ENCODE measurements around the gene OSBP2.

The OSBP2 gene

GRCh38 chr22:30838111-30838510 lies 143.4 kb downstream of the OSBP2 start:
- DNase-seq (ENCODE audit: low read depth in 2 of 2): no peak

- DNase-seq (ENCODE audit: low read depth in 2 of 2): no peak
Observed at GRCh38 chr22:30841273-30841672, 146.6 kb downstream of the OSBP2 start.

- no peak for DNase-seq (ENCODE audit: low read depth in 2 of 2)
Observed at GRCh38 chr22:30843245-30843644, 148.6 kb downstream of the OSBP2 start.

- no peak for DNase-seq (ENCODE audit: low read depth in 2 of 2)
Observed at GRCh38 chr22:30847583-30847982, 152.9 kb downstream of the OSBP2 start.

- no peak for DNase-seq (ENCODE audit: low read depth in 2 of 2)
Observed at GRCh38 chr22:30855266-30855665, 160.6 kb downstream of the OSBP2 start.

- DNase-seq (ENCODE audit: low read depth in 2 of 2): no peak
Observed at GRCh38 chr22:30855677-30856518, 161.2 kb downstream of the OSBP2 start.

GRCh38 chr22:30856741-30857502 lies 162.2 kb downstream of the OSBP2 start:
- no peak for DNase-seq (ENCODE audit: low read depth in 2 of 2)

- no peak for DNase-seq (ENCODE audit: low read depth in 2 of 2)
Observed at GRCh38 chr22:30857791-30858190, 163.1 kb downstream of the OSBP2 start.

DNA sequence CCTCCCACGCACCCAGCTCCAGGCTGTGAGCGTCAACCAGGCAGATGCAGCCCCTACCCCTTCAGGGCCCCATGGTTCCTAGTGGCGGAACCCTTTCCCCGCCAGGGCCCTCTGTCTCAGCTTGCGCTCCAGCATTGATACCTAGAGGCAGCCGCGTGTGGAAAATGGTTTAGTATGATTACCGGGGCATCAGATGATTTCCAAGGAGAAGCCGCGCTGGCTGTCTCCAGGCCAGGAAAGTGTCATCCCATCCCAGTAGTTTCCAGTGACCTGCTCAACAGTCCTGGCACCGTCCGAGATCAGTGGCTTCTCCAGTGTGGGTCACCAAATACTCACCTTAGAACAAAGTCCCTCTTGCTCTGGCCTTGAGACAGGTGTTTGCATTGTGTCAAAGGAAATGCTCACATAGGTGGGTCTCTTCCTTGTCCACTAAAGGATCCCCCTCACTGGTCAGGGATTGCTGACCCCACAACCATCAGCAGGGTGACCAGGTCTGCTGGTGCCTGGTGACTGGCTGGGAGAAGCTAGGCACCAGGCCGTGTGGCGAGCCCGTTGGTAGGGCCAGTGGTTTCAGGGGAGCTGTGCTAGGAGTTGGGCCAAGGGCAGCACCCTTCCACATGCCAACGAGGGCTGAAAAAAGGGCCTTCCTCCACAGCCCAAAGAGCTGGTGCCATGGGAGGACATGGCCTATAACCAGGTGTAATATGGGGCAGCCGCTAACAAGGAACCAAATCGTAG lies 164.5 kb downstream of the OSBP2 start:
- DNase-seq (ENCODE audit: low read depth in 2 of 2): no peak

- DNase-seq (ENCODE audit: low read depth in 2 of 2): no peak
Observed at GRCh38 chr22:30859714-30860095, 165.0 kb downstream of the OSBP2 start.

DNA sequence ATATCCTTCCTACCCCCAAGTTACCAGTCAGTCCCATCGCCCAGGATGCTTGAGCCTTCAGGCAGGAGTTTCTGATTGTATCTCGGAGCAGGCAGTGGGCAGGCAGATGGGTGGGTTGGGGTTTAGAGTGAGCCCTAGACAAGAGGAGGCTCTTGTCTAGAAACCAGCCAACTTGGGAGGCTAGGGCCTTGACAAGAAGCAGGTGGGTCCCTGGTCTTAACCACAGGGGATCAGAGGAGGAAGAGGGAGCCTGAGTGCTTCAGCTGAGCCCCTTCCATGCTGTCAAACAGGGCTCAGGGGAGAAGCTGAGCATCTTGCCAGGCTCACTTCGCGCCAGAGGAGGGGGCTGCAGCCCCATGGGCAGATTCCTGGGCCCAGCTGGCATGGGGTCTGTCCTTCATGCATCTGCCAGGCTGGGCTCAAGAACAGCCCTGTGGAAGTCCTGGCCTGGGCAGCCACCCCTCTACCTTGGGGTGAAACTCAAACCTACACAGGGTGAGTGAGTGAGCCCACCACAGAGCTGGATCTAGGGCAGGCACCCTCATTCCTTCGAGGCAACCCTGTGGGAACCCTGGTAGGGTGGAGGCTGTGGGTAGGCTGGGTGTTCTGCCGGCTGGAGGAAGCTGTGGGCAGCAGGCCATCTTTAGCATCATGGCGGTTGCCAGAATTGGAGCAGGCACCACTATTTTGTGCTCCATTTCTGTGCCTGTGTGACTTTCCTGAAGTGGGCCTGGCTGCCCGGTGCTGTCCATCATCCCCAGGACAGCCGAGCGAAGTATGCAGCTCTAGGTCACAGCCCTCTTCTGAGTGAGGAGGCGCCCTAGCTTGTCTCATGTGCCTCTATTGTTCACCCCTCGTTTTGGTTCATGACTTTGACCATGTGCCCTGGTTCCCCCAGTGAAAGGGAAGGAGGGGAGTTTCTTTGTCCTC lies 165.8 kb downstream of the OSBP2 start:
- no peak for DNase-seq (ENCODE audit: low read depth in 2 of 2)

DNA sequence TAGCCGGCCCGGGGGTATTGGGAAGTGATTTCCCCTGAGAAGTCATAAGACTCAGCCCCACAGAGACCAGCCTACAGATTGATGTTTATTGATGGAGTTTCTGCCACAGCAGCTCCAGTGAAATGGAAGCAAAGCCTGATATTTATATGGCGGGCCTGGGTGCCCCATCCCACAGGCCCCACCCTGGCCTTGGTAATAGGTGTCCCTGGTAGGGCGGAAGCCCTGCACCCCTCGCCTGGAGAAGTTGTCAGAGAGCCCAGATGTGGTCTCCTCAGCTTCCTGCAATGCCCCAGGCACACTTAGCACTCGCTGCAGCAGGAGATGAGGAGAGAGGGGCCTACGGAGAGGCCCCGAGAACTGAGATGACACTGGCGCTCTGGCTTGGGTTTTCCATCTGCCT lies 166.5 kb downstream of the OSBP2 start:
- DNase-seq (ENCODE audit: low read depth in 2 of 2): no peak

GRCh38 chr22:30861688-30862552 lies 167.2 kb downstream of the OSBP2 start:
- no peak for DNase-seq (ENCODE audit: low read depth in 2 of 2)

DNA sequence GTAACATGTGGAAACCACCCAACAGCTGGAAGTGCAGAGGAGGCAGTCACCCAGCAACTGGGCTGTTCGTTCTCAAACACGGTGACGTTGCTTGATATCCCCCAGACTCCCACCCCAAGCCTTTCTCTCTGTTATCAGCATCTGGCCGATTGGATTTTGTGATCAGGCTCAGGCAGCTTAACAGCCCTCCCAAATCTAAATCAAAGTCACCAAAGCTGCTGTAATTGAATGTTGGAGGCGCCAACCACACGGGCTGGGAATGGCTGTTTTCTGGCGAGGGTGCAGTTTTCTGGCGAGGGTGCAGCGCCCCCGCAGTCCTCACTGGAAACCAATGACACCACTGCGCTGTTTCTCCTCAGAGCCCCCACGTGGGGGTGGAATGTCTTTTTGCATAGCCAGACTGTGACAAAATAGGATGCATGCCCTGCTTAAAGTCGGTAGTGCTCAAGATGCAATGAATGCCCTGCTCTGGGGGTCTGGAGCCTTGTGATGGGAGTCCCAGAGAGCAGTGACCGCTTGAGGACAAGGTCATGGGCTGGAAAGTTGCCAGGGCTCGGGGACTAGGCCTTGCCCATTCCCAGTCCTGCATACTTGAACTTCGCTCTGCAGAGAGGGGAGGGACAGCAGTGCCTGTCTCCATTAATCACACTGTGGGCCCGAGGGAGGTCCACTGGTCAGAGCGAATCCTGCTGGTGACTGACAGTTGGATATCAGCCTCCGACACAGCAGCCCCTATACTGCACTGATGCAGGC lies 168.6 kb downstream of the OSBP2 start:
- no peak for DNase-seq (ENCODE audit: low read depth in 2 of 2)

- no peak for DNase-seq (ENCODE audit: low read depth in 2 of 2)
Observed at GRCh38 chr22:30864441-30865420, 170.1 kb downstream of the OSBP2 start.

- no peak for DNase-seq (ENCODE audit: low read depth in 2 of 2)
Observed at GRCh38 chr22:30865656-30866055, 171.0 kb downstream of the OSBP2 start.

GRCh38 chr22:30866216-30866615 lies 171.5 kb downstream of the OSBP2 start:
- DNase-seq (ENCODE audit: low read depth in 2 of 2): no peak

DNA sequence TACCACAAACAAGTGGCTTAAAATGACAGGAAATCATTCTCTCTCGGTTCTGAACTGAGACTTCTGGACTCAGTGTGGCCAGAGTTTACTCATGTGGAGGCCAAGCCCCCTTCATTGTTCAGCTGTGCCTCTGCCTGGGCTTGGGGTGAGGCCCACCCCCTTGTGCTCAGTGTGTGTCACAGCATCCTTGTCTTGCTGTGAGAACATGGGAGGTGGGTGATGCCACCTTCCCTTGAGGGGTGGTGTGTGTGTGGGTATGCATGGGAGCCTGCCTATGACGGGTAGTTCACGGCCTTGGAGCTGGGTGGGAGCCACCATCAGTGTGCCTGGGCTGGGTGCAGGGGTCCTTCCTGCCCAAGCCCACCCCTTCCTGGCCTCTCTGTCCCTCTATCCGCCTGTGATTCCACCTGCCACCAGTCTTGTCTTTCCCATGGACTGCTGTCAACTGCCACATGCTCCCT lies 172.2 kb downstream of the OSBP2 start:
- DNase-seq (ENCODE audit: low read depth in 2 of 2): no peak
